ENCODE results near the gene PRKAG1.

The PRKAG1 gene

GRCh38 chr12:49000346-49000745 lies 18.2 kb downstream of the PRKAG1 start:
- DNase-seq = no peak

DNA sequence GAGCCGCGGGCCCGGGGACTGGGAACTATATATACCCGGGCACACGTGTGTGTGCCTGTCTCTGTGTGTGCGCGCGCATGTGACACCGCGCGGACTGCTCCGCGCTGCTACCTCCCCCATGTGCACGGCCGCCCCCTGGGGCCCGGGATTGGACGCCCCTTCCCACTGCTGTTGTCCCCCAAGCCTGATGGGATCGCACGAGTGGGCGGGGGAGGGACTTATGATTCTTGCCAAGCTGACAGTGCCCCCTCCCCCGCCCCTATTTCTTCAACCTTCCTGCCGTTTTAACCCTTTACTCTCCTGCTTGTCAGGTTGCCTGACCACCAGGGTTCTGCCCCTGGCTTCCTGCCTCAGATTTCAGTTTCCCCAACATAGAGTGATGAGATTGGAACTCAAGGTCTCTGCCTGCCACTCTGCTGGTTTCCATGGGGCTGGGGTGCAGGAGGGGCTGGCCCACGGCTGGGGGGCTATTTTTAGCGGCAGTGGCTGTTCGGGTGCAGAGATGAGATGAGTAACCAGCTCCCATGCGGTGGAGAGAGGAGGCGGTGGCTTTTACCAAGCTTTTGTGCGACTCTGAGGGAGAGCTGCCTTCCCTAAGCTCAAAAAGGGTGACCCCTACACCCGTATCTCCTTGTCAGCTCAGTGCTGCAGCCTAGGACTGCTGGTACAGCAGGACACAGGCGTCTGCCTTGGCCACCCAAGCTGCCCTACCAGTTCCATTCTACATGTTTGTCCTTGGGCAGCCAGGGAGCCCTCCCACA lies 19.0 kb downstream of the PRKAG1 start, which contains the start of gene DDN:
DDN (minus strand) TSS at position 5 of the 761 bp plus-strand sequence. CDS start 88 bp downstream, outside the sequence.
- DNase-seq = peak; percentile 40

- DNase-seq = no peak
These were observed 19.9 kb downstream of the PRKAG1 start for GRCh38 chr12:48998497-48999353.

DNA sequence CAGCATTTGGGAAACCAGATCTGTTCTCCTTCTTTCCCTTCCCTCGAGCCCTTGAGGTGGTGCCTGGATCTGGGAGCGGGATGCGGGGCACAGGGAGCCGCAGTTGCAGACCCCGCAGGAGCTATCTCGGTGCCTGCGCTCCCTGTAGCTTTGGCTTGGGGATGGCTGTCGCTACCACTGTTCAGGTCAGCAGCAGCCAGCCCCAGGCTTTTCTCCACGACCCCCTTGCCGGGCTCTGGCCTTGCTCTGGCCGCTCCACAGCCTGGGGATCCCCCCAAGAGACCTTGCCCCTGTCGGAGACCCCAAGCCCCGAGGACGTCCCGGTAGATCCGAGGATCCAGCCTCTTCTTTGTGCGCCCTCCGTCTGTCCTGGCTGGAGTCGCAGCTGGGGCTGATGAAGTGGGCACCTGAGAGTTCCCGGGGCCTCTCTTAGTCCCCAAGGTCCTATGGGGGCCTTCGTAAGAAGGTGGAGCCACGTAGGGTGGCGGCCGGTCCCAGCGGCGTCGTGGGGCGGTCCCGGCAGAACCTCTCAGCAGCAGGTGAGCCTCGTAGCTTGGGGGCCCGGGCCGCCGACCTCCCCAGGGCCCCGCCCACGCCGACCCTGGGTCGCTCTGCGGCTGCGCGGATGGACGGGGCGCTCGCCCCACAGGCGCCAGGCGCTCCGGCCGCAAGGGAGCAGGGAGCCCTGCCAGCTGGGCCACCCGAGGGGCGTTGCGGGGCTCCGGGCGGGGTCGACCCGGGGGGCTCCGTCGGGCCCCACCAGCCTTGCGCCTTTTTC lies 20.7 kb downstream of the PRKAG1 start:
- DNase-seq = peak; percentile 23

DNA sequence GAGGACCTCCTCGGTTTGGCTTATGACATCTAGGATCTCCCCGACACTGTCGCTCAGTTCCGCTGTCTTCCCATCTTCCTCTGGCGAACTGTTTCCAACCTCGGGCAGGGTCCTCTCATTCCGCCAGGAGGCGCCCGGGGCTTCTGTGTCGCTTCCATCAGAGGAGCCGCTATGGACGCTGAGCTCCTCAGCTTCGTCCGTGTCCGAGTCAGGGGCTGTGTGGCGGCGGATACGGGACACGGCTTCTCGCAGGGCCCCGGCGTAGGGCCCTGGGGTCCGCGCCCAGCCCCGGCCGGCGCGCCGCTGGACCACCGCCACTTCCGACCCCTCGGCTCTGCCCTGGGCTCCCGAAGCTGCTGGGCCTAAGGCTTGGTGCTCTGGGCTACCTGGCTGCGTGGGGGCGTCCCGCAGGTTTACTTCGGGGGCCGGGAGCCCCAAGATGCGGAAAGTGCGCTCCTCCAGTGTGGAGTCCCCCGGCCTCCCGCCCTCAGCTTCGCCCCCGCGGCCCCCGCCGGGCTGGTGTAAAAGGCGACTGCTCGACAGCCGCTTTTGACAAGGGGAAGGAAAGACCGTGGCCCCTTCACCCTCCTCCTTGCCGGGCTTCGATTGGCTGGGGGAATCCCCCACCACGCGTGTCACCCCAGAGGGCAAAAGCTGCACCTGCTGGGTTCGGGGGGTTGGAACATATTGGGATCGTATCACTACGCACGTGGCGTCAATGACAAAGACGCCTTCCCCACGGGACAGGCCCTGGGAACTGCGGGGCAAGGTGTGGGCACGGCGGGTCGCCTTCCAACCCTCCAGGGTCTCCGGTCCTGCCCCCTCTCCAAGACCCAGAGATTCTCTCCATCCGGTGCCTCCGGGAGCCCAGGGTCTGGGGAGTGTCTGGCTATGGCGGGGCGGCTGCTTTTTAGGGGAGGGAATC lies 21.5 kb downstream of the PRKAG1 start:
- peak; percentile 62 for DNase-seq

- DNase-seq = no peak
These were observed 23.3 kb downstream of the PRKAG1 start for GRCh38 chr12:48995086-48995879.

DNA sequence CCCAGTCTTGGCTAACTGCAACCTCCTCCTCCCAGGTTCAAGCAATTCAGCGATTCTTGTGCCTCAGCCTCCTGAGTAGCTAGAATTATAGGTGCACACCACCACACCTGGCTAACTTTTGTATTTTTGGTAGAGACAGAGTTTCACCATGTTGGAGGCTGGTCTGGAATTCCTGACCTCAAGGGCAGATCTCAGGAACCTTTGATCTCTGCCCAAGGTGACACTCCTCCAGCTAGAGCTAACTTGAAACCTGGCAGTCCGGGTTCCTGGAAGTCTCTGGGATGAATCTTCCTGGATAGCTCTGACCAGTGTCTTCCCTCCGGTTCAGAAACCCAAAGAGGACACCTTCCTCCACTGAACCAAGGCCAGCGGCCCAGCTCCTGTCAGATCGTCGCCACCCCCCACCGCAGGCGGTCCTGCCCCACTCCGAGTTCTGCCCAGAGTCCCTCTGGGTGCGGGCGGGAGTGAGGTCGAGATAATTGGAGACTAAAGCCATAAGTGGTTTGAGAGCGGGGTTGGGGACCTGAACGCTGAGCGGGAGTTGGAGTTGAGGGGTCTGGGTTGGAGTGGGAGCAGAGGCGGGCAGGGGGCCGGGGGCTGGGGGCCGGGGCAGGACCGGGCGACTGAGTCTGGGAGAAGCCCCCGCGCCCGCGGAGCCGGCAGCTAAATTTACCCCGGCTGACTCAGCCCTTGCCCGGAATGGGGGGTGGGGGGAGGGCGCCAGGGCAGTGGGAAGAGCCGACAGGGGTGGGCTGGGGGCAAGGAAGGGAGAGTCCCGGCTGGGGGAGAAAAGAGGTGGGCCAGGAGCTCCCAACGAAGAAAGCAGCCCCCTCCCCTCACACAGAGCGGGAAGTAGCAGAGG lies 24.1 kb downstream of the PRKAG1 start:
- no peak for DNase-seq

GRCh38 chr12:48993787-48994186 lies 24.8 kb downstream of the PRKAG1 start:
- DNase-seq = no peak

DNA sequence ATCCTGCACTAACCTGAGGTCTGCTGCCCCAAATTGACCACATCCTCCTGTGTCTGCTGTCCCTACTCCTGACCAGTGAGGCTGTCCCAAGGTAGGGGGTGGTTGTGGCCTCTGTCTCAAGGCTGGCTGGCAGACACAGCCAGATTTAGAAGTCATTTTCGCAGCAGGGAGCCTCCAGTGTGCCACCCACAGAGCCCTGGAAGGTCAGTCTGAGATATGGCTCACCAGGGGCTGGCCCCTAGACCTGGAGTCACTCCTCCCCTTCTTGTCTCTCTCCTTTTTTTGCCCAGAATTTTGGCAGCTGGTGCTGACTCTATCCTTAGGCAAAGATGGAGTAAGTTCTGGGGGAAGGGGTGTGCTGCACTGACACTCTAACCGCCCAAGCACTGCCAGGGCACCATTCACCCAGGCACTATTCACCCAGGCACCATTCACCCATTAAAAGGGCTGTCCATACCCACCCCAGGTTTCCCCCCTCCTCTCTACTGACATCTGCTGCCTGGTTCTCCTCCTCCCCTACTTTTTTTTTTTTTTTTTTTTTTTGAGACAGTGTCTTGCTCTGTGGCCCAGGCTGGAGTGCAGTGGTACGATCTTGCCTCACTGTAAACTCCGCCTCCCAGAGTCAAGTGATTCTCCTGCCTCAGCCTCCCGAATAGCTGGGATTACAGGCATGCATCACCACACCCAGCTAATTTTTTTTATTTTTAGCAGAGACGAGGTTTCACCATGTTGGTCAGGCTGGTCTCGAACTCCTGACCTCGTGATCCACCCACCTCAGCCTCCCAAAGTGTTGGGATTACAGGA lies 27.1 kb downstream of the PRKAG1 start:
- no peak for DNase-seq

DNA sequence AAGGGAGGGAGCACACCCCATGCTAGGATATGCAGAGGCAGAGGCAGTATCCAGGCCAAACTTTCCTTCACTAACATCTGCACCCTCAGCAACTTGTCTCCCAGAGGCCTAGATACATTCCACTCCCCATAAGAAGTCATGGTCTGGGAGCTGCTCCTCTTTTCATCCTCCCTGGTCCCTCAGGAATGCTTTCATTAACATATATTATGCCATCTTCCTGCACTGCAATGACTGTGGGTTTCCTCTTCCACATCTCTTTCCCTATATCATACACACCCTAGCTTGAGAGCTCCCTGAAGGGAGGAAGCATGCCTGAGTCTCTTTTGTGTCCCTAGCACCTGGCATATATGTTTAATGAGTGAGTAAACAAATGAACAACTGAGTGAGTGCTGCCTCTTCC lies 28.0 kb downstream of the PRKAG1 start:
- DNase-seq = no peak

GRCh38 chr12:48988030-48988649 lies 30.4 kb downstream of the PRKAG1 start:
- peak; percentile 73 for DNase-seq

DNA sequence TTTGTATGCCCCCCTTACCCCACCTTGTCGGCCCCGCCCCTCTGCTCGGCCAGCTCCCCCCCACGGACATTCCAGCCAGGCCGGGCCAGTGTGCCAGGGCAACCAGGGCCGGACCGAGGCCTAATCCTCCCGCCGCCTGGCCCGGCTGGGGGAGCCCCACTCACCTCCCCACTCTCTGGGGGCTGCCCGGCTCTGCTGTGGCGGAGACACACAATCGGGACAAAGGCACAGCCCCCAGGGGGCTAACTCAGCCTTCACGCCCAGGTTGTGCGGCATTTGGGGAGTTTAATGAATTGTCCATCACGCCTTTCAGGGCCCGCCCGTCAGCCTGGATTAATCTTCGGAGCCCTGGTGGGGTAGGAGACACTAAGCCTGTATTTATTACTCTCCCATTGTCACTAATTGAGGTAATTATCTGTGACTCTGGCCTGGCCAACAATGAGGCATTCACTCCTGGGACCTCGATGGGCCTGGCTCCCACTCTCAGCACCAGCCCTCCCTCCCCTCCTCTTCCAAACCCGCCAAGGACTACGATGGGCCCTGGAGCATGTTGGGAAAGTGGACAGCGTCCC lies 31.8 kb downstream of the PRKAG1 start:
- no peak for DNase-seq

GRCh38 chr12:48985901-48986300 lies 32.7 kb downstream of the PRKAG1 start:
- DNase-seq = no peak

DNA sequence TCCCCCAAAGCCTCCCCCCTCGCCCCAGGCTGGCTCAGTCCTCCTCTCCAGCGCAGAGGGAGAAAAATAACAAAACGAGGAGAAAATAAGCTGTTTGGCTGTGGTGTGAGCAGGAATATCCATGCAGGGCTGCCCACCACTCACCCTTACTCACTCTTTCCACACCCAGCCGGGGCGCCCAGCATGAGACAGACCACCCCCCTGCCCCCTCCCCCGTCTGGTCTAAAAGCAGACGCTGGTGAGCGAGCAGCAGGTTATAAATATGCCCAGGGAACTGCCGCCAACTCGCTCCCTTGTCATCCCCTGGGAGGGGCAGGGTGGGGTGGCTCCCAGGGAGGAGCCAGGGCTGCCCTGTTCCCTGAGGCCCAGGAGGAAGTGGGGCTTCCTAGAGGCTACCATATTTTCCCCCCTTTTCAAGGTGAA lies 33.1 kb downstream of the PRKAG1 start:
- no peak for DNase-seq

DNA sequence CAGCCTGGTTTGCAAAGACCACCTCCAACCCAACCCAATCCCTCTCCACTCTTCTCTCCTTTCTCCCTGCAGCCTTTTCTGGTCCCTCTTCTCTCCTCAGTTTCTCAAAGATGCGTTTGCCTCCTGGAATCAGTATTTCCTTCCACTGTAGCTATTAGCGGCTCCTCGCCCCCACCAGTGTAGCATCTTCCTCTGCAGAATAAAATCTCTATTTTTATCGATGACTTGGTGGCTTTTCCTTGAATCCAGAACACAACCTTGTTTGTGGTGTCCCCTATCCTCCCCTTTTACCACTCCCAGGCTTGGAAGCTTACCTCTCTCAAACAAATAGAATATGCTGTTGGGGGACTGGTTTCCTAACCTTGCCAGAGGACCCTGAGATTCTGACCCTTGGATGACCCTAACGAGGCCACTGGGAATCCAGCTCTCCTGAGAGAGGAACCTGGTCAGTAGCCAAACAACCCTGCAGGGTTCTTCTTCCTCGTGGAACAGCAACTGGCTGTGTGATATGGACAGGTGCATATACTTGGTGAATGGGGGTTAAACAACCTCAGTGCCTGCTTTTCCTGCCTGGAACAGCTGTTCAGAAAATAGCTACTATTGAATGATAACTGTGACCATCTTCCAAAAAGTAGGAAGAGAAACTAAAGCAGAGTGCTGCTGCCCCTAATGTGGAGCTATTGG lies 36.0 kb downstream of the PRKAG1 start:
- no peak for DNase-seq

DNA sequence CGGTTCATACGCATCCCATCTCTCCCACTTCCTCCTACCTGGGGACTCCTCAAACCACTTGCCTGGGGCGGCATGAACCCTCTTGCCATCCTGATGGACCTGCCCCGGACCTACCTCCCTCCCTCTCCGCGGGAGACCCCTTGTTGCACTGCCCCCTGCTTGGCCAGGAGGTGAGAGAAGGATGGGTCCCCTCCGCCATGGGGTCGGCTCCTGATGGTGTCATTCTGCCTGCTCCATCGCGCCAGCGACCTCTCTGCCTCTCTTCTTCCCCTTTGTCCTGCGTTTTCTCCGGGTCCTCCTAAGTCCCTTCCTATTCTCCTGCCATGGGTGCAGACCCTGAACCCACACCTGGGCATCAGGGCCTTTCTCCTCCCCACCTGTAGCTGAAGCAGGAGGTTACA lies 36.8 kb downstream of the PRKAG1 start:
- no peak for DNase-seq

DNA sequence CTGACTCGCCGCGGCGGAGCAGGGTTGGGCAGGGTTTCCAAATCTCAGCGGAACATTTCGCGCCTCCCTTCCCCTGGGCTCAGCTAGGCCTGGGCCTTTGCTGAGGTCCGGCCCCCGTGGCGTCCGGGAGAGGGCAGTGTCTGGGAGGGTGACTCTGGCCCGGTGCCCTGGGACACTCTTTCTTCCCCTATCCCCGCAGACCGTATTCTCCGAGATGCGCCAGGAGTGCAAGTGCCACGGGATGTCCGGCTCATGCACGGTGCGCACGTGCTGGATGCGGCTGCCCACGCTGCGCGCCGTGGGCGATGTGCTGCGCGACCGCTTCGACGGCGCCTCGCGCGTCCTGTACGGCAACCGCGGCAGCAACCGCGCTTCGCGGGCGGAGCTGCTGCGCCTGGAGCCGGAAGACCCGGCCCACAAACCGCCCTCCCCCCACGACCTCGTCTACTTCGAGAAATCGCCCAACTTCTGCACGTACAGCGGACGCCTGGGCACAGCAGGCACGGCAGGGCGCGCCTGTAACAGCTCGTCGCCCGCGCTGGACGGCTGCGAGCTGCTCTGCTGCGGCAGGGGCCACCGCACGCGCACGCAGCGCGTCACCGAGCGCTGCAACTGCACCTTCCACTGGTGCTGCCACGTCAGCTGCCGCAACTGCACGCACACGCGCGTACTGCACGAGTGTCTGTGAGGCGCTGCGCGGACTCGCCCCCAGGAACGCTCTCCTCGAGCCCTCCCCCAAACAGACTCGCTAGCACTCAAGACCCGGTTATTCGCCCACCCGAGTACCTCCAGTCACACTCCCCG lies 37.4 kb downstream of the PRKAG1 start:
- peak; percentile 23 for DNase-seq

Measured in stimulated activated CD4-positive, alpha-beta T cell treated with anti-CD3 and anti-CD28 coated beads, Interleukin-12 subunit alpha, Interleukin-12 subunit beta, amount 100 ng/mL, for 4 hours (primary cell).